ENCODE measurements around the gene FASTKD3.

DNA sequence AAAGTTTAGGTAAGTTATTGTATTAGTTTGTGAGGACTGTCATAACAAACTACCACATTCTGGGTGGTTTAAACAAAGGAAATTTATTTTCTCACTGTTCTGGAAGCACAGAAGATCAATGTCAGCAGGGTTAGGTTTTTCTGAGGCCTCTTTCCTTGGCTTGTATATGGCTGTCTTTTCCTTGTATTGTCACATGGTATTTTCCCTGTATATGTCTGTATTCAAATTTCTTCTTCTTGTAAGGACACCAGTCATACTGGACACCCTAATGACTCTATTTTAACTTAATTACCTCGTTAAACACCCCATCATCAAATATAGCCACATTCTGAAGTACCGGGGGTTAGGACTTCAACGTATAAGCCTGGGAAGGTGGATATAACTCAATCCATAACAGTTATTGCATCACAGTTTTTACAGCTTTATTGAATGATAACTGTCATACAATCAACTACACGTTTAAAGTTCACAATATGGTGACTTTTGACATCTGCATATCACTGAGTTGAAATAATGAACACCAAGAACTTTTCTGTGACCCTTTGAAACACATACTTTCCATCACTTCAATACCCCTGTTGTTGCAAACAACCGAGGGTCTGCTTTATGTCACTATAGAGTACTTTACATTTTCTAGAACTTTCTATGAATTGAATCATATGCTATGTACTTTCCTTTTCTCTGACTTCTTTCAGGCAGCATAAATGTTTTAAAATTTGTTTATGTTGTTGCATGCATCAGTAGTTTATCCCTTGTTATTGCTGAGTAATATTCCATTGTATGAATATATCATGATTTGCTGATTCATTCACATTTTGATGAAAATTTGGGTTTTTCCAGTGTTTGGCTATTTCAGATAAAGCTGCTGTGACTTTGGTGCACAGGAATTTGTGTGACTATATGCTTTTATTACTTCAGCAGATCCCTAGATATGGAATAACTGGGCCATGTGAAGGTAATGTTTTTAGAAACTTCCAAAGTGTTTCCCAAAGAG lies 48.6 kb upstream of the FASTKD3 start:
- TF ChIP-seq, protein P1, sequence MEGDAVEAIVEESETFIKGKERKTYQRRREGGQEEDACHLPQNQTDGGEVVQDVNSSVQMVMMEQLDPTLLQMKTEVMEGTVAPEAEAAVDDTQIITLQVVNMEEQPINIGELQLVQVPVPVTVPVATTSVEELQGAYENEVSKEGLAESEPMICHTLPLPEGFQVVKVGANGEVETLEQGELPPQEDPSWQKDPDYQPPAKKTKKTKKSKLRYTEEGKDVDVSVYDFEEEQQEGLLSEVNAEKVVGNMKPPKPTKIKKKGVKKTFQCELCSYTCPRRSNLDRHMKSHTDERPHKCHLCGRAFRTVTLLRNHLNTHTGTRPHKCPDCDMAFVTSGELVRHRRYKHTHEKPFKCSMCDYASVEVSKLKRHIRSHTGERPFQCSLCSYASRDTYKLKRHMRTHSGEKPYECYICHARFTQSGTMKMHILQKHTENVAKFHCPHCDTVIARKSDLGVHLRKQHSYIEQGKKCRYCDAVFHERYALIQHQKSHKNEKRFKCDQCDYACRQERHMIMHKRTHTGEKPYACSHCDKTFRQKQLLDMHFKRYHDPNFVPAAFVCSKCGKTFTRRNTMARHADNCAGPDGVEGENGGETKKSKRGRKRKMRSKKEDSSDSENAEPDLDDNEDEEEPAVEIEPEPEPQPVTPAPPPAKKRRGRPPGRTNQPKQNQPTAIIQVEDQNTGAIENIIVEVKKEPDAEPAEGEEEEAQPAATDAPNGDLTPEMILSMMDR (IDR thresholded peaks at IDR 0.05 in 2 of 3, conservative IDR thresholded peaks at IDR 0.05 in 1 of 3; ENCODE audit: control insufficient read depth in 2 of 3, extremely low read depth in 1 of 3, insufficient read depth in 1 of 3, low read depth in 3 of 3, low read length in 3 of 3): no peak
- TF ChIP-seq POLR2AphosphoS5 (IDR thresholded peaks at IDR 0.05; ENCODE audit: low read length) (no peak), KAT2A (conservative IDR thresholded peaks at IDR 0.05; ENCODE audit: control insufficient read depth, low read depth, low read length) (no peak), EP300 (IDR thresholded peaks at IDR 0.05; ENCODE audit: borderline replicate concordance in 1 of 2, control insufficient read depth in 1 of 2, low read depth in 2 of 2, low read length in 2 of 2) (no peak), CHD2 (IDR thresholded peaks at IDR 0.05; ENCODE audit: borderline replicate concordance, low read depth, low read length) (no peak), CHD4 (IDR thresholded peaks at IDR 0.05) (no peak), MTA3 (IDR thresholded peaks at IDR 0.05; ENCODE audit: borderline replicate concordance, low read length) (no peak), NR2F1 (conservative IDR thresholded peaks at IDR 0.05) (no peak), POLR2A (IDR thresholded peaks at IDR 0.05; ENCODE audit: low read depth, low read length) (no peak), ESRRA (IDR thresholded peaks at IDR 0.05; ENCODE audit: low read length) (no peak)
- TF ChIP-seq, protein P2, sequence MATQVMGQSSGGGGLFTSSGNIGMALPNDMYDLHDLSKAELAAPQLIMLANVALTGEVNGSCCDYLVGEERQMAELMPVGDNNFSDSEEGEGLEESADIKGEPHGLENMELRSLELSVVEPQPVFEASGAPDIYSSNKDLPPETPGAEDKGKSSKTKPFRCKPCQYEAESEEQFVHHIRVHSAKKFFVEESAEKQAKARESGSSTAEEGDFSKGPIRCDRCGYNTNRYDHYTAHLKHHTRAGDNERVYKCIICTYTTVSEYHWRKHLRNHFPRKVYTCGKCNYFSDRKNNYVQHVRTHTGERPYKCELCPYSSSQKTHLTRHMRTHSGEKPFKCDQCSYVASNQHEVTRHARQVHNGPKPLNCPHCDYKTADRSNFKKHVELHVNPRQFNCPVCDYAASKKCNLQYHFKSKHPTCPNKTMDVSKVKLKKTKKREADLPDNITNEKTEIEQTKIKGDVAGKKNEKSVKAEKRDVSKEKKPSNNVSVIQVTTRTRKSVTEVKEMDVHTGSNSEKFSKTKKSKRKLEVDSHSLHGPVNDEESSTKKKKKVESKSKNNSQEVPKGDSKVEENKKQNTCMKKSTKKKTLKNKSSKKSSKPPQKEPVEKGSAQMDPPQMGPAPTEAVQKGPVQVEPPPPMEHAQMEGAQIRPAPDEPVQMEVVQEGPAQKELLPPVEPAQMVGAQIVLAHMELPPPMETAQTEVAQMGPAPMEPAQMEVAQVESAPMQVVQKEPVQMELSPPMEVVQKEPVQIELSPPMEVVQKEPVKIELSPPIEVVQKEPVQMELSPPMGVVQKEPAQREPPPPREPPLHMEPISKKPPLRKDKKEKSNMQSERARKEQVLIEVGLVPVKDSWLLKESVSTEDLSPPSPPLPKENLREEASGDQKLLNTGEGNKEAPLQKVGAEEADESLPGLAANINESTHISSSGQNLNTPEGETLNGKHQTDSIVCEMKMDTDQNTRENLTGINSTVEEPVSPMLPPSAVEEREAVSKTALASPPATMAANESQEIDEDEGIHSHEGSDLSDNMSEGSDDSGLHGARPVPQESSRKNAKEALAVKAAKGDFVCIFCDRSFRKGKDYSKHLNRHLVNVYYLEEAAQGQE (IDR thresholded peaks at IDR 0.05; ENCODE audit: low read depth, low read length): no peak
- TF ChIP-seq, protein P3, sequence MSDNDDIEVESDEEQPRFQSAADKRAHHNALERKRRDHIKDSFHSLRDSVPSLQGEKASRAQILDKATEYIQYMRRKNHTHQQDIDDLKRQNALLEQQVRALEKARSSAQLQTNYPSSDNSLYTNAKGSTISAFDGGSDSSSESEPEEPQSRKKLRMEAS (IDR thresholded peaks at IDR 0.05; ENCODE audit: low read depth, low read length): no peak
